Measurements from ENCODE around the gene FBLN1.
A peak's percentile ranks its signal among the peaks of the same experiment; 100 is the strongest.

FBLN1 gene

GRCh38 chr22:45565973-45566372 is 63.3 kb downstream of the FBLN1 start:
- no peak for FAIRE-seq
- no peak for DNase-seq (ENCODE audit: low spot score)

GRCh38 chr22:45568213-45568612 is 65.5 kb downstream of the FBLN1 start:
- FAIRE-seq = peak; percentile 66
- no peak for DNase-seq (ENCODE audit: low spot score)

GRCh38 chr22:45571089-45571488 is 68.4 kb downstream of the FBLN1 start:
- DNase-seq (ENCODE audit: low spot score) = no peak
- FAIRE-seq = no peak

GRCh38 chr22:45572444-45572843 is 69.8 kb downstream of the FBLN1 start:
- no peak for FAIRE-seq
- DNase-seq (ENCODE audit: low spot score) = no peak

- FAIRE-seq (peak; percentile 75), DNase-seq (ENCODE audit: low spot score) (no peak)
These were observed 71.5 kb downstream of the FBLN1 start for GRCh38 chr22:45574069-45574703.

- DNase-seq (ENCODE audit: low spot score) (no peak), FAIRE-seq (no peak)
These were observed 72.5 kb downstream of the FBLN1 start for GRCh38 chr22:45575173-45575572.

- DNase-seq (ENCODE audit: low spot score) (no peak), FAIRE-seq (peak; percentile 48)
These were observed 73.1 kb downstream of the FBLN1 start for GRCh38 chr22:45575607-45576272.

- no peak for DNase-seq (ENCODE audit: low spot score)
- no peak for FAIRE-seq
These were observed 73.6 kb downstream of the FBLN1 start for GRCh38 chr22:45576273-45576625.

- FAIRE-seq (no peak), DNase-seq (ENCODE audit: low spot score) (no peak)
These were observed 74.2 kb downstream of the FBLN1 start for GRCh38 chr22:45576730-45577464.

GRCh38 chr22:45577746-45578523 is 75.3 kb downstream of the FBLN1 start:
- DNase-seq (ENCODE audit: low spot score) (peak; percentile 87), FAIRE-seq (peak; percentile 87)

- DNase-seq (ENCODE audit: low spot score) (no peak), FAIRE-seq (no peak)
These were observed 76.0 kb downstream of the FBLN1 start for GRCh38 chr22:45578524-45579147.

- DNase-seq (ENCODE audit: low spot score) (no peak), FAIRE-seq (no peak)
These were observed 76.6 kb downstream of the FBLN1 start for GRCh38 chr22:45579306-45579705.

- DNase-seq (ENCODE audit: low spot score) = no peak
- no peak for FAIRE-seq
These were observed 77.4 kb downstream of the FBLN1 start for GRCh38 chr22:45579806-45580725.

- FAIRE-seq (no peak), DNase-seq (ENCODE audit: low spot score) (no peak)
These were observed 78.2 kb downstream of the FBLN1 start for GRCh38 chr22:45580726-45581381.

GRCh38 chr22:45581549-45582080 is 78.9 kb downstream of the FBLN1 start:
- no peak for DNase-seq (ENCODE audit: low spot score)

GRCh38 chr22:45582236-45582954 is 79.7 kb downstream of the FBLN1 start:
- DNase-seq (ENCODE audit: low spot score) (no peak), FAIRE-seq (peak; percentile 23)

More at GRCh38 chr22:45581549-45582080, 78.9 kb downstream of the FBLN1 start:
- no peak for FAIRE-seq

- DNase-seq (ENCODE audit: low spot score) (no peak), FAIRE-seq (no peak)
These were observed 80.3 kb downstream of the FBLN1 start for GRCh38 chr22:45582955-45583320.

GRCh38 chr22:45583504-45583903 is 80.8 kb downstream of the FBLN1 start:
- FAIRE-seq = no peak
- DNase-seq (ENCODE audit: low spot score) = no peak

GRCh38 chr22:45584121-45584570 is 81.5 kb downstream of the FBLN1 start:
- DNase-seq (ENCODE audit: low spot score) (no peak), FAIRE-seq (no peak)
